ENCODE results near the gene LDLR. TPM values are rescaled to one million over a fixed set of nuclear protein-coding genes. Genes with fewer than 3 reads are reported as not detected.
"Not testable (repeated sequence)": the region's sequence is repeated elsewhere in the genome, so short reads cannot be mapped to it uniquely, and the experiment has no call there.

LDLR gene
- total RNA-seq, 1 donor from 2014 or later, result 104 TPM

DNA sequence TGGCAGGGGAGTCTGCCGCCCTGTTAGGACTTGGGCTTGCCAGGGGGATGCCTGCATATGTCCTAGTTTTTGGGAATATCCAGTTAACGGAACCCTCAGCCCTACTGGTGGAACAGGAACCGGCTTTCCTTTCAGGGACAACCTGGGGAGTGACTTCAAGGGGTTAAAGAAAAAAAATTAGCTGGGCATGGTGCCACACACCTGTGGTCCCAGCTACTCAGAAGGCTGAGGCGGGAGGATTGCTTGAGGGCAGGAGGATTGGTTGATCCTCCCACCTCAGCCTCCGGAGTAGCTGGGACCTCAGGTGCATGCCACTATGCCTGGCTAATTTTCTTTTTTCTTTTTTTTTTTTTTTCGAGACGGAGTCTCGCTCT is 22.5 kb downstream of the LDLR start:
- Histone ChIP-seq H3K36me3 (ENCODE audit: control insufficient read depth, insufficient read depth, low read length) (peaks cover 18% of the 10 kb centered on the region), H3K4me3 (ENCODE audit: low read depth, low read length) (no peak overlapping the region), H3K27me3 (ENCODE audit: control insufficient read depth, insufficient read depth, low read length) (no peaks in the 10 kb centered on the region)
- no peak for DNase-seq (ENCODE audit: low read depth)
- TF ChIP-seq, protein P1, sequence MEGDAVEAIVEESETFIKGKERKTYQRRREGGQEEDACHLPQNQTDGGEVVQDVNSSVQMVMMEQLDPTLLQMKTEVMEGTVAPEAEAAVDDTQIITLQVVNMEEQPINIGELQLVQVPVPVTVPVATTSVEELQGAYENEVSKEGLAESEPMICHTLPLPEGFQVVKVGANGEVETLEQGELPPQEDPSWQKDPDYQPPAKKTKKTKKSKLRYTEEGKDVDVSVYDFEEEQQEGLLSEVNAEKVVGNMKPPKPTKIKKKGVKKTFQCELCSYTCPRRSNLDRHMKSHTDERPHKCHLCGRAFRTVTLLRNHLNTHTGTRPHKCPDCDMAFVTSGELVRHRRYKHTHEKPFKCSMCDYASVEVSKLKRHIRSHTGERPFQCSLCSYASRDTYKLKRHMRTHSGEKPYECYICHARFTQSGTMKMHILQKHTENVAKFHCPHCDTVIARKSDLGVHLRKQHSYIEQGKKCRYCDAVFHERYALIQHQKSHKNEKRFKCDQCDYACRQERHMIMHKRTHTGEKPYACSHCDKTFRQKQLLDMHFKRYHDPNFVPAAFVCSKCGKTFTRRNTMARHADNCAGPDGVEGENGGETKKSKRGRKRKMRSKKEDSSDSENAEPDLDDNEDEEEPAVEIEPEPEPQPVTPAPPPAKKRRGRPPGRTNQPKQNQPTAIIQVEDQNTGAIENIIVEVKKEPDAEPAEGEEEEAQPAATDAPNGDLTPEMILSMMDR (IDR thresholded peaks at IDR 0.05; ENCODE audit: insufficient read depth, low read length, poor library complexity, severe bottlenecking), result no peak

DNA sequence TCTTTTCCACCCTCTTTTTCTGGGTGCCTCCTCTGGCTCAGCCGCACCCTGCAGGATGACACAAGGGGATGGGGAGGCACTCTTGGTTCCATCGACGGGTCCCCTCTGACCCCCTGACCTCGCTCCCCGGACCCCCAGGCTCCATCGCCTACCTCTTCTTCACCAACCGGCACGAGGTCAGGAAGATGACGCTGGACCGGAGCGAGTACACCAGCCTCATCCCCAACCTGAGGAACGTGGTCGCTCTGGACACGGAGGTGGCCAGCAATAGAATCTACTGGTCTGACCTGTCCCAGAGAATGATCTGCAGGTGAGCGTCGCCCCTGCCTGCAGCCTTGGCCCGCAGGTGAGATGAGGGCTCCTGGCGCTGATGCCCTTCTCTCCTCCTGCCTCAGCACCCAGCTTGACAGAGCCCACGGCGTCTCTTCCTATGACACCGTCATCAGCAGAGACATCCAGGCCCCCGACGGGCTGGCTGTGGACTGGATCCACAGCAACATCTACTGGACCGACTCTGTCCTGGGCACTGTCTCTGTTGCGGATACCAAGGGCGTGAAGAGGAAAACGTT is 24.0 kb downstream of the LDLR start:
- TF ChIP-seq, protein P1 (IDR thresholded peaks at IDR 0.05; ENCODE audit: insufficient read depth, low read length, poor library complexity, severe bottlenecking), result no peak
- no peaks in the 10 kb centered on the region for H3K27me3 ChIP-seq (ENCODE audit: control insufficient read depth, insufficient read depth, low read length)
- peaks cover 14% of the 10 kb centered on the region for H3K36me3 ChIP-seq (ENCODE audit: control insufficient read depth, insufficient read depth, low read length)
- no peak for DNase-seq (ENCODE audit: low read depth)
- H3K4me3 ChIP-seq (ENCODE audit: low read depth, low read length), result no peak overlapping the region

- DNase-seq (ENCODE audit: low read depth), result no peak
- H3K4me3 ChIP-seq (ENCODE audit: low read depth, low read length), result no peak overlapping the region
- TF ChIP-seq, protein P1 (IDR thresholded peaks at IDR 0.05; ENCODE audit: insufficient read depth, low read length, poor library complexity, severe bottlenecking), result no peak
- H3K27me3 ChIP-seq (ENCODE audit: control insufficient read depth, insufficient read depth, low read length), result no peaks in the 10 kb centered on the region
- H3K36me3 ChIP-seq (ENCODE audit: control insufficient read depth, insufficient read depth, low read length), result peaks cover 11% of the 10 kb centered on the region
These were observed 25.8 kb downstream of the LDLR start for GRCh38 chr19:11115042-11115441.

- Histone ChIP-seq H3K27me3 (ENCODE audit: control insufficient read depth, insufficient read depth, low read length) (no peaks in the 10 kb centered on the region), H3K36me3 (ENCODE audit: control insufficient read depth, insufficient read depth, low read length) (peaks cover 9% of the 10 kb centered on the region), H3K4me3 (ENCODE audit: low read depth, low read length) (no peak overlapping the region)
- TF ChIP-seq, protein P1 (IDR thresholded peaks at IDR 0.05; ENCODE audit: insufficient read depth, low read length, poor library complexity, severe bottlenecking), result no peak
- no peak for DNase-seq (ENCODE audit: low read depth)
These were observed 26.7 kb downstream of the LDLR start for GRCh38 chr19:11115895-11116446.

DNA sequence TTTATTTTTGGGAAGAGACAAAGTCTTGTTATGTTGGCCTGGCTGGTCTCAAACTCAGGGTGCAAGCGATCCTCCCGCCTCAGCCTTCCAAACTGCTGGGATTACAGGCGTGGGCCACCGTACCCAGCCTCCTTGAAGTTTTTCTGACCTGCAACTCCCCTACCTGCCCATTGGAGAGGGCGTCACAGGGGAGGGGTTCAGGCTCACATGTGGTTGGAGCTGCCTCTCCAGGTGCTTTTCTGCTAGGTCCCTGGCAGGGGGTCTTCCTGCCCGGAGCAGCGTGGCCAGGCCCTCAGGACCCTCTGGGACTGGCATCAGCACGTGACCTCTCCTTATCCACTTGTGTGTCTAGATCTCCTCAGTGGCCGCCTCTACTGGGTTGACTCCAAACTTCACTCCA is 27.2 kb downstream of the LDLR start:
- TF ChIP-seq, protein P1 (IDR thresholded peaks at IDR 0.05; ENCODE audit: insufficient read depth, low read length, poor library complexity, severe bottlenecking), result no peak
- no peak for DNase-seq (ENCODE audit: low read depth)
- H3K27me3 ChIP-seq (ENCODE audit: control insufficient read depth, insufficient read depth, low read length), result no peaks in the 10 kb centered on the region
- H3K4me3 ChIP-seq (ENCODE audit: low read depth, low read length), result no peak overlapping the region
- H3K36me3 ChIP-seq (ENCODE audit: control insufficient read depth, insufficient read depth, low read length), result peaks cover 9% of the 10 kb centered on the region

GRCh38 chr19:11121963-11122362 is 32.7 kb downstream of the LDLR start:
- not testable (repeated sequence) for H3K27me3 ChIP-seq (ENCODE audit: control insufficient read depth, insufficient read depth, low read length); H3K4me3 ChIP-seq (ENCODE audit: low read depth, low read length); DNase-seq (ENCODE audit: low read depth); H3K36me3 ChIP-seq (ENCODE audit: control insufficient read depth, insufficient read depth, low read length)

All from kidney epithelial cell (primary cell).